GM18907 (cell line): ENCODE measurements around the gene LY6G6C.

ENCODE experiments used
- ATAC-seq: cut with Tn5 transposase; IDR thresholded peaks from one replicate; pipeline ENCODE4 v1.9.1; 2021; ENCODE audit warnings: mild to moderate bottlenecking, moderate library complexity; ENCODE audit not compliant: unreplicated experiment

The LY6G6C gene

DNA sequence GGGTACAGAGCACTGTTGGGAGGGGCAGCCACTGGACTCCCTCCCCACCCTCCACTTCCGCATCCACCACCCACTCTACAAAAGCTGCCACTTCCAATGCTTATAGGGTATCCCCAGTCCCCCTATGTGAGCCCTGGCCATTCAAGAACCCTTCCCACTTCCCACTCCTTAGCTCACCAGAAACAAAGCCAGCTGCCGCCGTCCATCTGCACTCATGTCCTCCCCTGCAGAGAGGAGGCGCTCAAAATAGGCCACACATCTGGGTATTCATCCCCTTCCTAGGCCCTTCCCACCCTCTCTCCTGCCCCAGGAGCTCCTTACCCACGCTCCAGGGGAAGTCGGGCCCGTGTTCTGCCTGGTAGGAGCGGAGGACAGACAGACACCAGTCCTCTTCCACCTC is 34.2 kb downstream of the LY6G6C start:
- ATAC-seq: no peak

DNA sequence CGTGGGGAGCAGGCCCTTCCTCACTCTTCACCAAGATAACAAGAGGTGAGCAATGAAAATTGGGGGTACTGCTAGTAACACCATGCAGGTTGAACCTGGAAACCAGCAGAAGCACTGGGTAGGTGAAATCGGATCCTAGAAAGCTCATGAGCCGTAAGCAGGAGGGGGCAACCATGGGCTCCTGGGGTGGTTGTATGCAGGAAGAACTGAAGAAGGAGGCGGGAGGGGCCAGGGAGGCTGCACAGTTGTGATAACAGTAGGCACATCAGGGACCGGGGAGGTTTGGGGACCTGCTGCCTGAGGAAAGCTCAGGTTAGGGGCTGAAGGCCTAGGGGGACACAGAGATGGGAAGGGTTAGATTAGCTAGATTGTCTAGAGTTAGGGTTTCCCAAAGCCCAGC is 35.1 kb downstream of the LY6G6C start:
- no peak for ATAC-seq

- no peak for ATAC-seq
Observed at GRCh38 chr6:31683591-31683990, 38.0 kb downstream of the LY6G6C start.

DNA sequence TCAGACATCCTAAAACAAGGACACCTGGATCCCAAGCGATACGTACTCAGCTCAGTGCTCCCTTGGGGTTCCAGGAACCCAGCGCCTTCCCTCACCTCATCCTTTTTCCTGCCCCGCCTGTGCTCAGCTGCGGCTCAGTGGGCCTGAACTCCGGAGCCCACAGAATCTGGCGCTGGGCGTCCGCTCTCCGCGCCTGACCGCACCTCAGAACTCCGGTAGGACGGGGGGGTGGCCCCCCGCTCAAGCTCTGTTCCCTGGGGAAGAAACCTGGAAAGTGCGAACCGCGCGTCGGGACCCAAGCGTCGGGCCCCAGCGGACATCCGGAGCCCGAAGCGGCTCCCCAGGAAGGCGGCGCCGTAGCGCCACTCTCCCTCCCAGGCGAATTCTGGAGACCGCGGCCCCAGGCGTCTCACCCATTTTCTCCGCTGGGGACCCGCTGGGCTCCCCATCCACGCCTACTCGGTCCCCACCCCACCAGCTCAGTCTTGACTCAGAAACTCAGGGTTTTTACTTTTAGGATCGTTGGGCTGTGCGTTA is 40.3 kb downstream of the LY6G6C start:
- no peak for ATAC-seq

- no peak for ATAC-seq
Observed at GRCh38 chr6:31680226-31681134, 41.1 kb downstream of the LY6G6C start, which contains the start of gene LY6G5C. LY6G5C (minus strand) TSS chr6:31681067; CDS start chr6:31680373, 694 bp downstream.

GRCh38 chr6:31677955-31678354 is 43.6 kb downstream of the LY6G6C start:
- no peak for ATAC-seq

- no peak for ATAC-seq
Observed at GRCh38 chr6:31676904-31677303, 44.6 kb downstream of the LY6G6C start.

DNA sequence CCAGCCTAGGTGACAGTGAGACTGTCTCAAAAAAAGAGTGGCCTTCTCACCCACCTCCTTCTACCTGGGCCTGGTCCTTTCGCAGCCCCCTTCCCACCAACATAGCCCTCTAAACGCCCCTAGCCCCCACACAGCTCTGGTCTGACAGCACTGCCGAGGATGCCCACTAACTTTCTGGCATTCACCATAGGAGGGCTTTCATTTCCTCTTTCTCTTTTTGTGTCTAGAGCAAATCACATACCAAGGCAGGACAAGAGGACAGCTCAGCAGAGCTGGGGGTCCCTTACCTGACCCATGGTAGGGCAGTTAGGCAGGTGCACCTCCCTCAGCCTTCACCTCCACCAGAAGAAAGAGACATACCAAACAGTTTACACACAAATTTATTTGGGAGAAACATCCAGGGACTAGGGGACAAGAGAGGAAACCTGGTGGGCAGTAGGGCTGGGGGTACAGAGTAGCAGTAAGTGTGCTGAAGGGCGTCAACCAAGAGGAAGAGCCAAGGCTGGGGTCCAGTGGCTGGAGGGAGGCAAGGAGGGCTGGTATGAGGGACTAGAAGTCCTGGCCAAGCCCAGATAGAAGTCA is 45.1 kb downstream of the LY6G6C start:
- ATAC-seq: no peak

DNA sequence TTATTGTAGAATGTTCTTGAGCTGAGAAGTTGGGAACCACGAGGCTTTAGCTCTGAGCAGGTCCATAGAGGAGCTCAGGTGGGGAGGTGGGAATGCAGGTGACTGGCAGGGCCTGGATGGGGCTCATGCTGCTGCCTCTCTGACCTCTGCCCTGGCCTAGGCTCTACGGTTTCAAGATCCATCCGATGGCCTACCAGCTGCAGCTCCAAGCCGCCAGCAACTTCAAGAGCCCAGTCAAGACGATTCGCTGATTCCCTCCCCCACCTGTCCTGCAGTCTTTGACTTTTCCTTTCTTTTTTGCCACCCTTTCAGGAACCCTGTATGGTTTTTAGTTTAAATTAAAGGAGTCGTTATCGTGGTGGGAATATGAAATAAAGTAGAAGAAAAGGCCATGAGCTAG is 51.9 kb downstream of the LY6G6C start, which contains the start of gene LY6G5B:
Gene LY6G5B (plus strand): TSS at position 301 of the 400 bp plus-strand sequence. CDS start 975 bp downstream, outside the sequence.
- no peak for ATAC-seq
